ENCODE measurements around the gene PRKCSH.

- TF ChIP-seq, protein P1, sequence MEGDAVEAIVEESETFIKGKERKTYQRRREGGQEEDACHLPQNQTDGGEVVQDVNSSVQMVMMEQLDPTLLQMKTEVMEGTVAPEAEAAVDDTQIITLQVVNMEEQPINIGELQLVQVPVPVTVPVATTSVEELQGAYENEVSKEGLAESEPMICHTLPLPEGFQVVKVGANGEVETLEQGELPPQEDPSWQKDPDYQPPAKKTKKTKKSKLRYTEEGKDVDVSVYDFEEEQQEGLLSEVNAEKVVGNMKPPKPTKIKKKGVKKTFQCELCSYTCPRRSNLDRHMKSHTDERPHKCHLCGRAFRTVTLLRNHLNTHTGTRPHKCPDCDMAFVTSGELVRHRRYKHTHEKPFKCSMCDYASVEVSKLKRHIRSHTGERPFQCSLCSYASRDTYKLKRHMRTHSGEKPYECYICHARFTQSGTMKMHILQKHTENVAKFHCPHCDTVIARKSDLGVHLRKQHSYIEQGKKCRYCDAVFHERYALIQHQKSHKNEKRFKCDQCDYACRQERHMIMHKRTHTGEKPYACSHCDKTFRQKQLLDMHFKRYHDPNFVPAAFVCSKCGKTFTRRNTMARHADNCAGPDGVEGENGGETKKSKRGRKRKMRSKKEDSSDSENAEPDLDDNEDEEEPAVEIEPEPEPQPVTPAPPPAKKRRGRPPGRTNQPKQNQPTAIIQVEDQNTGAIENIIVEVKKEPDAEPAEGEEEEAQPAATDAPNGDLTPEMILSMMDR (IDR thresholded peaks at IDR 0.05) = no peak
- TF ChIP-seq POLR2AphosphoS5 (IDR thresholded peaks at IDR 0.05; ENCODE audit: low read depth, low read length) = no peak
- no peak for TF ChIP-seq TCF7L2 (IDR thresholded peaks at IDR 0.05; ENCODE audit: low read depth, low read length)
Measured at GRCh38 chr19:11437955-11438354, 2.5 kb downstream of the PRKCSH start.

All from Panc1 (cell line).